HepG2 (cell line): Measurements from ENCODE around the gene NOL4L. TPM values are rescaled to one million over a fixed set of nuclear protein-coding genes. Genes with fewer than 3 reads are reported as not detected.

Source experiments
- CBFB ChIP-seq: sonication (generic); formaldehyde crosslinking; IDR thresholded peaks from 2 replicates; pipeline ENCODE4 v1.4.0; 2020; ENCODE audit warnings: missing genetic modification reagents
- CENPT ChIP-seq: sonication (generic); formaldehyde crosslinking; IDR thresholded peaks from 2 replicates; pipeline ENCODE4 v1.8.0; 2022; ENCODE audit warnings: low read depth, mild to moderate bottlenecking, moderate library complexity, missing genetic modification reagents
- NR2C2 ChIP-seq: sonication (generic); formaldehyde crosslinking; IDR thresholded peaks from 2 replicates; pipeline ENCODE4 v1.4.0; 2020; ENCODE audit warnings: missing genetic modification reagents, mild to moderate bottlenecking, moderate library complexity, borderline replicate concordance
- PHF8 ChIP-seq: sonication (generic); formaldehyde crosslinking; IDR thresholded peaks from 2 replicates; pipeline ENCODE4 v1.5.0; 2020; ENCODE audit warnings: missing genetic modification reagents
- PREB ChIP-seq: sonication (generic); formaldehyde crosslinking; IDR thresholded peaks from 2 replicates; pipeline ENCODE4 v1.4.0; 2020; ENCODE audit warnings: missing genetic modification reagents
- SAP130 ChIP-seq: IDR thresholded peaks from 2 replicates; pipeline ENCODE4 v1.6.1; 2016; ENCODE audit warnings: low read depth
- SMC3 ChIP-seq: IDR thresholded peaks from 2 replicates; pipeline ENCODE4 v1.6.1; 2011; ENCODE audit warnings: low read length, improper control_type of control experiment
- UBTF ChIP-seq: sonication (generic); formaldehyde crosslinking; IDR thresholded peaks from 2 replicates; pipeline ENCODE4 v1.4.0; 2020; ENCODE audit warnings: mild to moderate bottlenecking, missing genetic modification reagents
- ZBTB20 ChIP-seq: sonication (generic); formaldehyde crosslinking; IDR thresholded peaks from 2 replicates; pipeline ENCODE4 v1.8.1; 2023; ENCODE audit warnings: missing genetic modification reagents, low read depth, mild to moderate bottlenecking, borderline replicate concordance
- ZFP91 ChIP-seq: sonication (generic); formaldehyde crosslinking; IDR thresholded peaks from 2 replicates; pipeline ENCODE4 v1.9.0; 2022; ENCODE audit warnings: missing genetic modification reagents, mild to moderate bottlenecking, borderline replicate concordance
- ZIK1 ChIP-seq: sonication (generic); formaldehyde crosslinking; IDR thresholded peaks from 2 replicates; pipeline ENCODE4 v1.5.0; 2020; ENCODE audit warnings: mild to moderate bottlenecking, low read depth, missing genetic modification reagents, borderline replicate concordance
- ZNF326 ChIP-seq: sonication (generic); formaldehyde crosslinking; IDR thresholded peaks from 2 replicates; pipeline ENCODE4 v1.4.0; 2020; ENCODE audit warnings: missing genetic modification reagents, borderline replicate concordance
- ZNF710 ChIP-seq: sonication (generic); formaldehyde crosslinking; IDR thresholded peaks from 2 replicates; pipeline ENCODE4 v1.5.0; 2020; ENCODE audit warnings: mild to moderate bottlenecking, missing genetic modification reagents, borderline replicate concordance
- ZNF775 ChIP-seq: sonication (generic); formaldehyde crosslinking; IDR thresholded peaks from 2 replicates; pipeline ENCODE4 v1.4.0; 2020; ENCODE audit warnings: missing genetic modification reagents, mild to moderate bottlenecking, moderate library complexity, borderline replicate concordance
- ZSCAN29 ChIP-seq: sonication (generic); formaldehyde crosslinking; conservative IDR thresholded peaks from 2 replicates; pipeline ENCODE4 v1.4.0; 2020; ENCODE audit warnings: mild to moderate bottlenecking, missing genetic modification reagents
- polyA plus RNA-seq, 8 experiments: library from polyadenylated mRNA; depleted of rRNA in 3 of 8; stranded (reverse) in 7 of 8; unstranded in 1 of 8; fragments of >200 nt; fragmentation: Illumina TruSeq in 4 of 8; extraction: Trizol in 4 of 8; gene quantifications; 2 replicates each; pipeline versions ENCODE4 v1.2.1 to v1.2.3, GENCODE V29; 2011 to 2016; ENCODE audit warnings: low read depth in 4 of 8, missing spikeins in 1 of 8, mixed read lengths in 1 of 8; ENCODE audit not compliant: insufficient read depth in 1 of 8
- total RNA-seq, 5 experiments: library from RNA; depleted of rRNA; stranded (reverse); fragments of >200 nt; fragmentation: Illumina TruSeq; extraction: Trizol; gene quantifications; 2 replicates each; pipeline ENCODE4 v1.2.3, GENCODE V29; 2016; ENCODE audit warnings: low read depth in 1 of 5
- TF ChIP-seq, protein P1 (sequence below): sonication (generic); formaldehyde crosslinking; IDR thresholded peaks from 2 replicates; pipeline ENCODE4 v1.8.1; 2022; ENCODE audit warnings: mild to moderate bottlenecking, missing genetic modification reagents
- TF ChIP-seq, protein P2 (sequence below): sonication (generic); formaldehyde crosslinking; IDR thresholded peaks from 2 replicates; pipeline ENCODE4 v1.4.0; 2020; ENCODE audit warnings: missing genetic modification reagents

NOL4L gene
- total and polyA plus RNA-seq, 2 of the 13 experiments (the other 11 are each of a cell fraction or from before 2014, with no cell fraction given) = 16.6 to 35.4 TPM

DNA sequence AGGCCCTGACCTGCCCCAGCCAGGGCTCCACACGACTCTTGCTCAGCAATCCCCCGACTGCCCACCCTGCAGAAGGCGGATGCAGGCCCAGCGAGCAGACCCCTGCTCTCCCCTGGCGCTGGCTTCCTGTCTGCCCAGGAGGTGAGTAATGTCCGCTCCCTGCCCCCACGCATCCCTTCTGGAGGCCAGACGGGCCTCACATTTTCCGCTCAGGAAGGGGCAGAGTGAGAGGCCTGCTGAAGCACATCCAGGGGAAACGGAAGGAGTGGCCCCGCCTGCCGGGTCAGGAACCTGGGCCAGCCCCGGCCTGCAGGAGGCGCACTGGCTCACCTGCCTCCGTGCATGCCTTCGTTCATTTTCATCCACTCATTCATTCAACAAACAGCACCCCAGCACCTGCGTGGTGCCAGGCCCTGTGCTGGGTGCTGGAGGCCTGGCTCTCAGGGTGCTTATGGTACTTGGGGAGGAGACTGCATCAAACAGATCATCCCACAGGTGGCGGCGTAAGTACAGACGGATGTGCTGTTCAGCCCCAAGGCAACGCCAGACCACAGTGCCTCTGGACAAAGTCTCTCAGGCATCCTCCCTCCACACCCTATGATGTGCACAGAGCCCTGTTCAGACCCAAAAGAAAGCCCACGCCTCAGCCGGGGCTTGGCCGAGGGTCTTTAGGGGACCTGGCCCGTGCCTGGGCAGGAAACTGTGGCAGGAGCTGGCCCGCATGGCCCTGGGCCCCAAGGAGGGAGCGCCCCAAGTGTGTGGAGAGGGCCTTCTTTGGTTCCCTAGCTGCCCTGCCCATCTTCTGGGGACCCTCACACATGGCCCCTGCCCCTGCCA lies 114.9 kb downstream of the NOL4L start (continued):
- TF ChIP-seq ZFP91 (CRISPR knock-in tag) (peak; percentile 73), PHF8 (CRISPR knock-in tag) (0 out of 2 replicates have a peak, but pooled peaks have one; percentile 30), PREB (CRISPR knock-in tag) (no peak), ZNF710 (CRISPR knock-in tag) (0 out of 2 replicates have a peak, but pooled peaks have one; percentile 70), SAP130 (CRISPR knock-in tag) (0 out of 2 replicates have a peak, but pooled peaks have one; percentile 30), CENPT (no peak), ZIK1 (CRISPR knock-in tag) (no peak), ZNF775 (no peak), UBTF (CRISPR knock-in tag) (0 out of 2 replicates have a peak, but pooled peaks have one; percentile 21), ZNF326 (CRISPR knock-in tag) (no peak), NR2C2 (CRISPR knock-in tag) (no peak), ZSCAN29 (CRISPR knock-in tag) (0 out of 2 replicates have a peak, but pooled peaks have one; percentile 55), CBFB (0 out of 2 replicates have a peak, but pooled peaks have one; percentile 51), SMC3 (peak; percentile 73), ZBTB20 (CRISPR knock-in tag) (0 out of 2 replicates have a peak, but pooled peaks have one; percentile 34)
- TF ChIP-seq, protein P1, sequence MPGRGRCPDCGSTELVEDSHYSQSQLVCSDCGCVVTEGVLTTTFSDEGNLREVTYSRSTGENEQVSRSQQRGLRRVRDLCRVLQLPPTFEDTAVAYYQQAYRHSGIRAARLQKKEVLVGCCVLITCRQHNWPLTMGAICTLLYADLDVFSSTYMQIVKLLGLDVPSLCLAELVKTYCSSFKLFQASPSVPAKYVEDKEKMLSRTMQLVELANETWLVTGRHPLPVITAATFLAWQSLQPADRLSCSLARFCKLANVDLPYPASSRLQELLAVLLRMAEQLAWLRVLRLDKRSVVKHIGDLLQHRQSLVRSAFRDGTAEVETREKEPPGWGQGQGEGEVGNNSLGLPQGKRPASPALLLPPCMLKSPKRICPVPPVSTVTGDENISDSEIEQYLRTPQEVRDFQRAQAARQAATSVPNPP = no peak
- TF ChIP-seq, protein P2, sequence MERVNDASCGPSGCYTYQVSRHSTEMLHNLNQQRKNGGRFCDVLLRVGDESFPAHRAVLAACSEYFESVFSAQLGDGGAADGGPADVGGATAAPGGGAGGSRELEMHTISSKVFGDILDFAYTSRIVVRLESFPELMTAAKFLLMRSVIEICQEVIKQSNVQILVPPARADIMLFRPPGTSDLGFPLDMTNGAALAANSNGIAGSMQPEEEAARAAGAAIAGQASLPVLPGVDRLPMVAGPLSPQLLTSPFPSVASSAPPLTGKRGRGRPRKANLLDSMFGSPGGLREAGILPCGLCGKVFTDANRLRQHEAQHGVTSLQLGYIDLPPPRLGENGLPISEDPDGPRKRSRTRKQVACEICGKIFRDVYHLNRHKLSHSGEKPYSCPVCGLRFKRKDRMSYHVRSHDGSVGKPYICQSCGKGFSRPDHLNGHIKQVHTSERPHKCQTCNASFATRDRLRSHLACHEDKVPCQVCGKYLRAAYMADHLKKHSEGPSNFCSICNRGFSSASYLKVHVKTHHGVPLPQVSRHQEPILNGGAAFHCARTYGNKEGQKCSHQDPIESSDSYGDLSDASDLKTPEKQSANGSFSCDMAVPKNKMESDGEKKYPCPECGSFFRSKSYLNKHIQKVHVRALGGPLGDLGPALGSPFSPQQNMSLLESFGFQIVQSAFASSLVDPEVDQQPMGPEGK = no peak
